HEK293 (cell line): Measurements from ENCODE around the gene ANKRA2.

Experiments
- CTCF ChIA-PET: fragments of 350-600 bp; formaldehyde crosslinking; extraction: SDS; loops from one replicate; lab custom pipeline; 2021; ENCODE audit warnings: antibody characterized with exemption; lab: Yijun Ruan, JAX
- POLR2A ChIA-PET: fragments of 300-600 bp; formaldehyde crosslinking; extraction: SDS; loops from one replicate; lab custom pipeline; 2020; ENCODE audit warnings: antibody characterized with exemption, inconsistent platforms; lab: Yijun Ruan, JAX
- H3K27ac ChIP-seq: fragments of 200-500 bp; sonication (Bioruptor generic); 2 replicates; pipeline ENCODE4 v1.5.1; 2014; ENCODE audit warnings: low read depth, low read length, control low read depth, inconsistent platforms; ENCODE audit errors: extremely low read depth
- H3K36me3 ChIP-seq, 2 experiments: fragments of 200-500 bp in 1 of 2; sonication (Bioruptor generic) in 1 of 2; 1 replicate in 1 of 2; 2 replicates in 1 of 2; pipeline ENCODE4 v1.5.1; 2014 to 2017; ENCODE audit warnings: inconsistent platforms in 2 of 2, low read length in 2 of 2; ENCODE audit not compliant: control insufficient read depth in 2 of 2, insufficient read depth in 1 of 2
- H3K4me1 ChIP-seq: fragments of 200-500 bp; sonication (Bioruptor generic); 2 replicates; pipeline ENCODE4 v1.5.1; 2014; ENCODE audit warnings: mild to moderate bottlenecking, low read length, inconsistent platforms; ENCODE audit not compliant: control insufficient read depth, insufficient read depth
- H3K4me3 ChIP-seq: 2 replicates; pipeline ENCODE4 v1.5.1; 2011; ENCODE audit warnings: low read depth, mild to moderate bottlenecking, control low read depth, low read length, moderate library complexity
- H3K9me3 ChIP-seq: fragments of 200-500 bp; sonication (Bioruptor generic); 2 replicates; pipeline ENCODE4 v1.5.1; 2014; ENCODE audit warnings: low read depth, low read length, inconsistent platforms; ENCODE audit not compliant: control insufficient read depth, insufficient read depth
- BCL11B ChIP-seq: fragments of 450-650 bp; formaldehyde crosslinking; IDR thresholded peaks from 2 replicates; pipeline ENCODE4 v1.5.1; 2016; ENCODE audit warnings: low read depth, missing biosample characterization, missing genetic modification characterization
- GLIS1 ChIP-seq: fragments of 450-650 bp; formaldehyde crosslinking; IDR thresholded peaks from 2 replicates; pipeline ENCODE4 v1.5.1; 2016; ENCODE audit warnings: missing biosample characterization, missing genetic modification characterization
- HOXD13 ChIP-seq: sonication (generic); formaldehyde crosslinking; IDR thresholded peaks from 2 replicates; pipeline ENCODE4 v1.8.0; 2022; ENCODE audit warnings: missing genetic modification reagents, borderline replicate concordance
- OVOL3 ChIP-seq: fragments of 450-650 bp; formaldehyde crosslinking; IDR thresholded peaks from 2 replicates; pipeline ENCODE4 v1.5.1; 2016; ENCODE audit warnings: missing biosample characterization, missing genetic modification characterization
- ZBTB8A ChIP-seq: fragments of 450-650 bp; formaldehyde crosslinking; IDR thresholded peaks from 2 replicates; pipeline ENCODE4 v1.5.1; 2016; ENCODE audit warnings: missing biosample characterization, missing genetic modification characterization
- ZNF10 ChIP-seq: fragments of 450-650 bp; formaldehyde crosslinking; IDR thresholded peaks from 2 replicates; pipeline ENCODE4 v1.5.1; 2017; ENCODE audit warnings: missing biosample characterization, missing genetic modification characterization
- ZNF140 ChIP-seq: fragments of 450-650 bp; formaldehyde crosslinking; IDR thresholded peaks from 2 replicates; pipeline ENCODE4 v1.5.1; 2016; ENCODE audit warnings: missing biosample characterization, missing genetic modification characterization
- ZNF2 ChIP-seq: fragments of 450-650 bp; formaldehyde crosslinking; IDR thresholded peaks from 2 replicates; pipeline ENCODE4 v1.5.1; 2016; ENCODE audit warnings: missing biosample characterization, missing genetic modification characterization
- ZNF501 ChIP-seq: fragments of 450-650 bp; formaldehyde crosslinking; IDR thresholded peaks from 2 replicates; pipeline ENCODE4 v1.5.1; 2016; ENCODE audit warnings: missing biosample characterization, missing genetic modification characterization
- ZNF510 ChIP-seq: fragments of 450-650 bp; formaldehyde crosslinking; IDR thresholded peaks from 2 replicates; pipeline ENCODE4 v1.5.1; 2018; ENCODE audit warnings: mild to moderate bottlenecking, missing genetic modification characterization, missing biosample characterization; ENCODE audit not compliant: insufficient replicate concordance
- ZNF654 ChIP-seq: fragments of 450-650 bp; formaldehyde crosslinking; IDR thresholded peaks from 2 replicates; pipeline ENCODE4 v1.5.1; 2016; ENCODE audit warnings: low read depth, missing biosample characterization, missing genetic modification characterization
- ZNF660 ChIP-seq: fragments of 450-650 bp; IDR thresholded peaks from 2 replicates; pipeline ENCODE4 v1.5.1; 2018; ENCODE audit warnings: missing biosample characterization, mild to moderate bottlenecking, missing genetic modification characterization
- ZNF664 ChIP-seq: fragments of 450-650 bp; formaldehyde crosslinking; IDR thresholded peaks from 2 replicates; pipeline ENCODE4 v1.5.1; 2016; ENCODE audit warnings: missing biosample characterization, missing genetic modification characterization
- ZSCAN23 ChIP-seq: fragments of 450-650 bp; formaldehyde crosslinking; IDR thresholded peaks from 2 replicates; pipeline ENCODE4 v1.5.1; 2016; ENCODE audit warnings: missing biosample characterization, missing genetic modification characterization
- TF ChIP-seq, protein P1 (sequence below): fragments of 450-650 bp; formaldehyde crosslinking; IDR thresholded peaks from 2 replicates; pipeline ENCODE4 v1.5.1; 2016; ENCODE audit warnings: missing biosample characterization, missing genetic modification characterization
- TF ChIP-seq, protein P2 (sequence below): fragments of 450-650 bp; formaldehyde crosslinking; IDR thresholded peaks from 2 replicates; pipeline ENCODE4 v1.5.1; 2016; ENCODE audit warnings: missing biosample characterization, missing genetic modification characterization
- TF ChIP-seq, protein P3 (sequence below): fragments of 450-650 bp; formaldehyde crosslinking; IDR thresholded peaks from 2 replicates; pipeline ENCODE4 v1.5.1; 2016; ENCODE audit warnings: missing biosample characterization, missing genetic modification characterization, low read depth
- TF ChIP-seq, protein P4 (sequence below): fragments of 450-650 bp; formaldehyde crosslinking; IDR thresholded peaks from 2 replicates; pipeline ENCODE4 v1.5.1; 2017; ENCODE audit warnings: missing biosample characterization, missing genetic modification characterization
- TF ChIP-seq, protein P5 (sequence below): fragments of 450-650 bp; formaldehyde crosslinking; IDR thresholded peaks from 2 replicates; pipeline ENCODE4 v1.5.1; 2016; ENCODE audit warnings: missing biosample characterization, missing genetic modification characterization
- TF ChIP-seq, protein P6 (sequence below): fragments of 450-650 bp; formaldehyde crosslinking; IDR thresholded peaks from 2 replicates; pipeline ENCODE4 v1.5.1; 2016; ENCODE audit warnings: missing biosample characterization, missing genetic modification characterization
- TF ChIP-seq, protein P7 (sequence below): fragments of 450-650 bp; formaldehyde crosslinking; IDR thresholded peaks from 2 replicates; pipeline ENCODE4 v1.5.1; 2017; ENCODE audit warnings: missing biosample characterization, missing genetic modification characterization

Gene ANKRA2

DNA sequence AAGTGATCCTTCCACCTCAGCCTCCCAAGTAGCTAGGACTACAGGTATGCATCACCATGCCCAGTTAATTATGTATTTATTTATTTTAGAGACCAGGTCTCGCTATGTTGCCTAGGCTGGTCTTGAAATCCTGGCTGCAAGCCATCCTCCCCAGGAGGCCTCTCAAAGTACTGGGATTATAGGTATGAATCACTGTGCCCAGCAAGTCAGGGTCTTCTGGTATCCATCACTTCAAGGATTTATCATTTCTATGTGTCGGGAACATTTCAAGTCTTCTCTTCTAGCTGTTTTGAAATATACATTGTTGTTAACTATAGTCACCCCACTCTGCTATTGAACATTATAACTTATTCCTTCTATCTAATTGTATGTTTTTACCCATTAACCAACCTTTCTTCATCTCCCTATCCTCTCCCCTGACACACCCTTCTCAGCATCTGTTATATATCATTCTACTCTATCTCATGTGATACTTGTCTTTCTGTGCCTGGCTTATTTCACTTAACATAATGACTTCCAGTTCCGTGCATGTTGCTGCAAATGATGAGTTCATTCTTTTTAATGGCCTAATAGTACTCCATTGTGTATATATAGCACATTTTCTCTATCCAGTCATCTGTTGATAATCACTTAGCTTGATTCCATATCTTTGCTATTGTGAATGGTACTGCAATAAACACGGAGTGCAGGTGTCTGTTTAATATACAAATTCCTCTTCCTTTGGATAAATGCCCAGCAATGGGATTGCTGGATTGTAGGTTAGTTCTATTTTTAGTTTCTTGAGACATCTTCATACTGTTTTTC is 26.5 kb upstream of the ANKRA2 start (continued):
- TF ChIP-seq, protein P1, sequence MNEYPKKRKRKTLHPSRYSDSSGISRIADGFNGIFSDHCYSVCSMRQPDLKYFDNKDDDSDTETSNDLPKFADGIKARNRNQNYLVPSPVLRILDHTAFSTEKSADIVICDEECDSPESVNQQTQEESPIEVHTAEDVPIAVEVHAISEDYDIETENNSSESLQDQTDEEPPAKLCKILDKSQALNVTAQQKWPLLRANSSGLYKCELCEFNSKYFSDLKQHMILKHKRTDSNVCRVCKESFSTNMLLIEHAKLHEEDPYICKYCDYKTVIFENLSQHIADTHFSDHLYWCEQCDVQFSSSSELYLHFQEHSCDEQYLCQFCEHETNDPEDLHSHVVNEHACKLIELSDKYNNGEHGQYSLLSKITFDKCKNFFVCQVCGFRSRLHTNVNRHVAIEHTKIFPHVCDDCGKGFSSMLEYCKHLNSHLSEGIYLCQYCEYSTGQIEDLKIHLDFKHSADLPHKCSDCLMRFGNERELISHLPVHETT (tag by site-specific recombination): peak; percentile 90
- TF ChIP-seq ZNF501 (tag by site-specific recombination) (peak; percentile 31; the same call in 1 of the 2 replicates), ZNF140 (tag by site-specific recombination) (no peak), BCL11B (no peak), ZSCAN23 (tag by site-specific recombination) (peak; percentile 70; the same call in 1 of the 2 replicates), ZNF2 (tag by site-specific recombination) (0 out of 2 replicates have a peak, but pooled peaks have one; percentile 21), ZNF664 (tag by site-specific recombination) (peak; percentile 26; the same call in 1 of the 2 replicates), ZNF510 (tag by site-specific recombination) (no peak), ZBTB8A (tag by site-specific recombination) (no peak), GLIS1 (peak; percentile 94)
- TF ChIP-seq, protein P2, sequence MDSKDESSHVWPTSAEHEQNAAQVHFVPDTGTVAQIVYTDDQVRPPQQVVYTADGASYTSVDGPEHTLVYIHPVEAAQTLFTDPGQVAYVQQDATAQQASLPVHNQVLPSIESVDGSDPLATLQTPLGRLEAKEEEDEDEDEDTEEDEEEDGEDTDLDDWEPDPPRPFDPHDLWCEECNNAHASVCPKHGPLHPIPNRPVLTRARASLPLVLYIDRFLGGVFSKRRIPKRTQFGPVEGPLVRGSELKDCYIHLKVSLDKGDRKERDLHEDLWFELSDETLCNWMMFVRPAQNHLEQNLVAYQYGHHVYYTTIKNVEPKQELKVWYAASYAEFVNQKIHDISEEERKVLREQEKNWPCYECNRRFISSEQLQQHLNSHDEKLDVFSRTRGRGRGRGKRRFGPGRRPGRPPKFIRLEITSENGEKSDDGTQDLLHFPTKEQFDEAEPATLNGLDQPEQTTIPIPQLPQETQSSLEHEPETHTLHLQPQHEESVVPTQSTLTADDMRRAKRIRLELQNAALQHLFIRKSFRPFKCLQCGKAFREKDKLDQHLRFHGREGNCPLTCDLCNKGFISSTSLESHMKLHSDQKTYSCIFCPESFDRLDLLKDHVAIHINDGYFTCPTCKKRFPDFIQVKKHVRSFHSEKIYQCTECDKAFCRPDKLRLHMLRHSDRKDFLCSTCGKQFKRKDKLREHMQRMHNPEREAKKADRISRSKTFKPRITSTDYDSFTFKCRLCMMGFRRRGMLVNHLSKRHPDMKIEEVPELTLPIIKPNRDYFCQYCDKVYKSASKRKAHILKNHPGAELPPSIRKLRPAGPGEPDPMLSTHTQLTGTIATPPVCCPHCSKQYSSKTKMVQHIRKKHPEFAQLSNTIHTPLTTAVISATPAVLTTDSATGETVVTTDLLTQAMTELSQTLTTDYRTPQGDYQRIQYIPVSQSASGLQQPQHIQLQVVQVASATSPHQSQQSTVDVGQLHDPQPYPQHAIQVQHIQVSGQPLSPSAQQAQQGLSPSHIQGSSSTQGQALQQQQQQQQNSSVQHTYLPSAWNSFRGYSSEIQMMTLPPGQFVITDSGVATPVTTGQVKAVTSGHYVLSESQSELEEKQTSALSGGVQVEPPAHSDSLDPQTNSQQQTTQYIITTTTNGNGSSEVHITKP (tag by site-specific recombination): peak; percentile 84

DNA sequence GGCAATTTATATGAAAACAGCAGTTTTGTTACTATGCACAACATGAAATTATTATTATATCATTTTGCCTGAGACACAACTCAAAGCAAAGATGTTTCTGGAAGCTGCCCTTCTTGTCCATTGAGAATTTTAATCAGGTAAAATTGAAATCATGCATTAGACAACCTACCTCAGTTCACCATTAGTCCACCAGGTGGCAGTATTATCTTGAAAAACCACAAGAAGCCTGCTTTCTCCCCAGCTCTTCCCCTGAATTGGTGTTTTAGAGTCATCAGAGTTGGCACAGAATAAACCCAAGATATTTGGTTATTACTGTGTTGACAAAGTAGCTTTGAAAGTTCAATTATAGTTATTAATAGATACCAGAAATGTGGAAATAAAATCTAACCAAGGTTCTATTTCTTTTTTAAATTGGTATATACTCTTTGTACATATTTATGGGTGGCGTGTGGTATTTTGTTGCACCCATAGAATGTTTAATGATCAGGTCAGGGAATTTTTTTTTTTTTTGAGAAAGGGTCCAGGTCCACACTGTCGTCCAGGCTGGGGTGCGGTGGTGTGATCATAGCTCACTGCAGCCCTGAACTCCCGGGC is 25.8 kb upstream of the ANKRA2 start:
- no peaks in the 10 kb centered on the region for H3K9me3 ChIP-seq
- H3K4me1 ChIP-seq: 0 out of 2 replicates have a peak, but pooled peaks cover 3% of the 10 kb centered on the region
- no peaks in the 10 kb centered on the region for H3K36me3 ChIP-seq
- POLR2A ChIA-PET: interaction anchor here (0.6 to 1.2 kb wide), 2 partner anchors 92 to 1050 kb away, joined by 3 read pairs; partner anchors contain the start of gene ENC1
- TF ChIP-seq, protein P3, sequence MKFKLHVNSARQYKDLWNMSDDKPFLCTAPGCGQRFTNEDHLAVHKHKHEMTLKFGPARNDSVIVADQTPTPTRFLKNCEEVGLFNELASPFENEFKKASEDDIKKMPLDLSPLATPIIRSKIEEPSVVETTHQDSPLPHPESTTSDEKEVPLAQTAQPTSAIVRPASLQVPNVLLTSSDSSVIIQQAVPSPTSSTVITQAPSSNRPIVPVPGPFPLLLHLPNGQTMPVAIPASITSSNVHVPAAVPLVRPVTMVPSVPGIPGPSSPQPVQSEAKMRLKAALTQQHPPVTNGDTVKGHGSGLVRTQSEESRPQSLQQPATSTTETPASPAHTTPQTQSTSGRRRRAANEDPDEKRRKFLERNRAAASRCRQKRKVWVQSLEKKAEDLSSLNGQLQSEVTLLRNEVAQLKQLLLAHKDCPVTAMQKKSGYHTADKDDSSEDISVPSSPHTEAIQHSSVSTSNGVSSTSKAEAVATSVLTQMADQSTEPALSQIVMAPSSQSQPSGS (tag by site-specific recombination): no peak
- peak; percentile 65; the same call in 1 of the 2 replicates for TF ChIP-seq ZNF10 (tag by site-specific recombination)
- TF ChIP-seq, protein P4, sequence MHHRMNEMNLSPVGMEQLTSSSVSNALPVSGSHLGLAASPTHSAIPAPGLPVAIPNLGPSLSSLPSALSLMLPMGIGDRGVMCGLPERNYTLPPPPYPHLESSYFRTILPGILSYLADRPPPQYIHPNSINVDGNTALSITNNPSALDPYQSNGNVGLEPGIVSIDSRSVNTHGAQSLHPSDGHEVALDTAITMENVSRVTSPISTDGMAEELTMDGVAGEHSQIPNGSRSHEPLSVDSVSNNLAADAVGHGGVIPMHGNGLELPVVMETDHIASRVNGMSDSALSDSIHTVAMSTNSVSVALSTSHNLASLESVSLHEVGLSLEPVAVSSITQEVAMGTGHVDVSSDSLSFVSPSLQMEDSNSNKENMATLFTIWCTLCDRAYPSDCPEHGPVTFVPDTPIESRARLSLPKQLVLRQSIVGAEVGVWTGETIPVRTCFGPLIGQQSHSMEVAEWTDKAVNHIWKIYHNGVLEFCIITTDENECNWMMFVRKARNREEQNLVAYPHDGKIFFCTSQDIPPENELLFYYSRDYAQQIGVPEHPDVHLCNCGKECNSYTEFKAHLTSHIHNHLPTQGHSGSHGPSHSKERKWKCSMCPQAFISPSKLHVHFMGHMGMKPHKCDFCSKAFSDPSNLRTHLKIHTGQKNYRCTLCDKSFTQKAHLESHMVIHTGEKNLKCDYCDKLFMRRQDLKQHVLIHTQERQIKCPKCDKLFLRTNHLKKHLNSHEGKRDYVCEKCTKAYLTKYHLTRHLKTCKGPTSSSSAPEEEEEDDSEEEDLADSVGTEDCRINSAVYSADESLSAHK: no peak
- TF ChIP-seq, protein P5, sequence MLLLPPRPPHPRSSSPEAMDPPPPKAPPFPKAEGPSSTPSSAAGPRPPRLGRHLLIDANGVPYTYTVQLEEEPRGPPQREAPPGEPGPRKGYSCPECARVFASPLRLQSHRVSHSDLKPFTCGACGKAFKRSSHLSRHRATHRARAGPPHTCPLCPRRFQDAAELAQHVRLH (tag by site-specific recombination): no peak
- TF ChIP-seq, protein P6, sequence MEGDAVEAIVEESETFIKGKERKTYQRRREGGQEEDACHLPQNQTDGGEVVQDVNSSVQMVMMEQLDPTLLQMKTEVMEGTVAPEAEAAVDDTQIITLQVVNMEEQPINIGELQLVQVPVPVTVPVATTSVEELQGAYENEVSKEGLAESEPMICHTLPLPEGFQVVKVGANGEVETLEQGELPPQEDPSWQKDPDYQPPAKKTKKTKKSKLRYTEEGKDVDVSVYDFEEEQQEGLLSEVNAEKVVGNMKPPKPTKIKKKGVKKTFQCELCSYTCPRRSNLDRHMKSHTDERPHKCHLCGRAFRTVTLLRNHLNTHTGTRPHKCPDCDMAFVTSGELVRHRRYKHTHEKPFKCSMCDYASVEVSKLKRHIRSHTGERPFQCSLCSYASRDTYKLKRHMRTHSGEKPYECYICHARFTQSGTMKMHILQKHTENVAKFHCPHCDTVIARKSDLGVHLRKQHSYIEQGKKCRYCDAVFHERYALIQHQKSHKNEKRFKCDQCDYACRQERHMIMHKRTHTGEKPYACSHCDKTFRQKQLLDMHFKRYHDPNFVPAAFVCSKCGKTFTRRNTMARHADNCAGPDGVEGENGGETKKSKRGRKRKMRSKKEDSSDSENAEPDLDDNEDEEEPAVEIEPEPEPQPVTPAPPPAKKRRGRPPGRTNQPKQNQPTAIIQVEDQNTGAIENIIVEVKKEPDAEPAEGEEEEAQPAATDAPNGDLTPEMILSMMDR (tag by site-specific recombination): peak; percentile 62
- 0 out of 2 replicates have a peak, but pooled peaks have one; percentile 33 for TF ChIP-seq ZNF2 (tag by site-specific recombination)
- TF ChIP-seq, protein P7, sequence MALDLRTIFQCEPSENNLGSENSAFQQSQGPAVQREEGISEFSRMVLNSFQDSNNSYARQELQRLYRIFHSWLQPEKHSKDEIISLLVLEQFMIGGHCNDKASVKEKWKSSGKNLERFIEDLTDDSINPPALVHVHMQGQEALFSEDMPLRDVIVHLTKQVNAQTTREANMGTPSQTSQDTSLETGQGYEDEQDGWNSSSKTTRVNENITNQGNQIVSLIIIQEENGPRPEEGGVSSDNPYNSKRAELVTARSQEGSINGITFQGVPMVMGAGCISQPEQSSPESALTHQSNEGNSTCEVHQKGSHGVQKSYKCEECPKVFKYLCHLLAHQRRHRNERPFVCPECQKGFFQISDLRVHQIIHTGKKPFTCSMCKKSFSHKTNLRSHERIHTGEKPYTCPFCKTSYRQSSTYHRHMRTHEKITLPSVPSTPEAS (tag by site-specific recombination): 0 out of 2 replicates have a peak, but pooled peaks have one; percentile 6
- 0 out of 2 replicates have a peak, but pooled peaks have one; percentile 53 for TF ChIP-seq ZNF660 (tag by site-specific recombination)
- TF ChIP-seq ZNF654 (tag by site-specific recombination): peak; percentile 91
- no peak for TF ChIP-seq HOXD13 (CRISPR knock-in tag)
- no peak for TF ChIP-seq OVOL3
- CTCF ChIA-PET: interaction anchor here (0.6 to 9.1 kb wide), 54 partner anchors 9 to 1328 kb away, joined by 3 to 258 read pairs (median 4); no protein-coding TSS in a partner anchor
- H3K27ac ChIP-seq: no peak overlapping the region
- H3K4me3 ChIP-seq: no peak overlapping the region
